Activated T-cell treated with anti-CD3 and anti-CD28 coated beads for 24 hours (primary cell): ENCODE measurements around the gene TNK2.
"Not testable (repeated sequence)": the region's sequence is repeated elsewhere in the genome, so short reads cannot be mapped to it uniquely, and the experiment has no call there.

ENCODE experiments used
- DNase-seq: peaks from one replicate; pipeline ENCODE4 v3.0.0-alpha.2; 2020; ENCODE audit warnings: low read depth

TNK2 gene

GRCh38 chr3:195916991-195917390 is 8.6 kb upstream of the TNK2 start:
- no peak for DNase-seq

- no peak for DNase-seq
Observed at GRCh38 chr3:195916291-195916690, 7.9 kb upstream of the TNK2 start.

- peak; percentile 92 for DNase-seq
Observed at GRCh38 chr3:195914648-195915473, 6.5 kb upstream of the TNK2 start.

- not testable (repeated sequence) for DNase-seq
Observed at GRCh38 chr3:195914146-195914545, 5.8 kb upstream of the TNK2 start.

- DNase-seq, result no peak
Observed at GRCh38 chr3:195913382-195913781, 5.0 kb upstream of the TNK2 start.

- no peak for DNase-seq
Observed at GRCh38 chr3:195911946-195912270, 3.6 kb upstream of the TNK2 start.

GRCh38 chr3:195911041-195911945 is 2.9 kb upstream of the TNK2 start:
- no peak for DNase-seq

- no peak for DNase-seq
Observed at GRCh38 chr3:195910499-195910845, 2.1 kb upstream of the TNK2 start.

GRCh38 chr3:195909644-195910498 is 1.5 kb upstream of the TNK2 start:
- peak; percentile 85 for DNase-seq

GRCh38 chr3:195908694-195909581 is 587 bp upstream of the TNK2 start:
- DNase-seq, result no peak

GRCh38 chr3:195907684-195907933 is 742 bp downstream of the TNK2 start:
- no peak for DNase-seq

- DNase-seq, result peak; percentile 60
Observed at GRCh38 chr3:195906865-195907683, 1.3 kb downstream of the TNK2 start.

- no peak for DNase-seq
Observed at GRCh38 chr3:195905970-195906864, 2.1 kb downstream of the TNK2 start.

- no peak for DNase-seq
Observed at GRCh38 chr3:195904368-195904767, 4.0 kb downstream of the TNK2 start.

GRCh38 chr3:195903950-195904290 is 4.4 kb downstream of the TNK2 start:
- no peak for DNase-seq

- not testable (repeated sequence) for DNase-seq
Observed at GRCh38 chr3:195902634-195903033, 5.7 kb downstream of the TNK2 start.

GRCh38 chr3:195901836-195902585 is 6.3 kb downstream of the TNK2 start:
- not testable (repeated sequence) for DNase-seq

- no peak for DNase-seq
Observed at GRCh38 chr3:195900436-195901355, 7.7 kb downstream of the TNK2 start.
